CD4-positive, alpha-beta T cell treated with Interleukin-17A for 1 hour (primary cell): ENCODE measurements around the gene LRRC8C.

ENCODE experiments used
- DNase-seq: peaks from one replicate; pipeline ENCODE4 v3.0.0-alpha.2; 2020

Gene LRRC8C

DNA sequence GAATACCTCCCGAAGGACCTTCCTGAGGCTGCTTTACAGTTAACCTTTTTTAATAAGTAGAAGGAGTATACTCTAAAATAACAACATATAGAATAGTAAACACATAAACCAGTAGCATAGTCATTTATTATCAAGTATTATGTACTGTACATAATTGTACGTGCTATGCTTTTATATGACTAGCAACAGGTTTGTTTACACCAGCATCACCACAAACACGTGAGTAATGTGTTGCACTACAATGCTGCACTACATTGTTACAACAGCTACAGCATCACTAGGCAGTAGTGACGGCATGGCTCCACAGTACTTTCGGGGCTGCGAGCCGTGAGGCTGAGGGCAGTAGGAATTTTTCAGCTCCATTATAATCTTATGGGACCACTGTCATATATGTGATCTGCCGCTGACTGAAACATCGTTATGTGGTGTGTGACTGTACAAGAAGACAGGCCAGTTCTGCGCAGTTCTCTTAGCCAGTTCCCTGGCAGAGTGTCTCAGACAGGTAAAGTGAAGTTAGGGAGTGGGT, 105.1 kb downstream of the LRRC8C start:
- DNase-seq = no peak

GRCh38 chr1:89739013-89739843, 106.3 kb downstream of the LRRC8C start:
- peak; percentile 33 for DNase-seq

GRCh38 chr1:89739844-89740216, 106.9 kb downstream of the LRRC8C start:
- peak; percentile 29 for DNase-seq

DNA sequence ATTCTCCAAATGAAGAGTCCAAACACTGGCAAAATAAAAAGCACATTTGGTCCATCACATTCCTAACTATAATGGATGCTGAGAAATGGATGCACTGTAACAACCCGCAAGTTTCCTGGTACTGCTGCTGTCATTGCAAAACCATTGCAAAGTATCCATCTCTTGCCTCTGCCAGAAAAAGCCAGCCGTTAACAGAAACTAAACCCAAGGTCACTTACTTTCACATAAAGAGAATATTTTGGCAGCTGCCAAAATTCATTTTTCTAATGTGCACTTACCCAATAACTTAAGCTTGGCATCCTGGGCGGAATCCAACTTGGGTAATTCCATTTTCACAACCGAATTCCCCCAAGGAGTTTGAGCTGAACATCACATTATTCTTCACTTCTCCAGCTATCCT, 110.9 kb downstream of the LRRC8C start:
- DNase-seq = no peak

GRCh38 chr1:89746424-89747149, 113.7 kb downstream of the LRRC8C start:
- DNase-seq = no peak

DNA sequence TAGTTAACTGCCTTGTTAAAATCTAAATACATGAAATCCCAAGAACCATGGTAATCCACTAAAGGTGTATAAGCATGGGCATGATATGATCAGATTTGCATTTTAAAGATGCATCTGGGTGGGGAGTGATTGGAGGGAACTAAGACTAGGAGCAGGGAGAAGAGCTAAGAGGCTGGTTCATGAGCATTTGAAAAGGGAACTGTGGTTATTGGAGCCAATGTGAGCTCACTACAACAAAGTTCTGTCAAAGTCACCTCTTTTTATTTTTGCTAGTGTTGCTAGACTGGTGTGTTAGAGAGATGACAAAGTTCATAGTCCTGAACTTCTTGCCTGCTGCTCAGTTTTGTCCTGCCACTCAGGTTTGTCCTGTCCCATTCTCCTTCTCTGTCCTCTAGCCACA, 120.8 kb downstream of the LRRC8C start:
- DNase-seq = no peak

- peak; percentile 18 for DNase-seq
These were observed 121.6 kb downstream of the LRRC8C start for GRCh38 chr1:89754518-89754917.

GRCh38 chr1:89755591-89755990, 122.7 kb downstream of the LRRC8C start:
- no peak for DNase-seq

DNA sequence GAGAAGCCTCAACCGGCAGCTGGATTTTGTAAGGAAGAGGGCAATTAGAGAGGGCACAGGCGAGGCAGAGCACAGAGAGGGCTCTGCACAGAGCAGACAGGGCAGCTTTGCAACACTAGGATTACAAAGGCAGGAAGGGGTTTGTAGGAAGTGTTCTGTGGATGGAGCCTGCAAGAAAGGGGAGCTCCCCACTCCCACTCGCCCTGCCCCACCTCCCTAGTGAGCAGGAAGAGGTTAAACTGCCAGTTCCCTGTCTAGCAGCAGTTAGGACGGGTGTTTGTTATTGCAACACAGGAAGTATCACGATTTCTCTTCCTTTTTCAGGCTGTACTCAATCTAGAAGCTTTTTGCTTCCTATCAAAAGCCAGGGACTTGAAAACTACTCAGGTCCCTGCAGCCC, 124.6 kb downstream of the LRRC8C start:
- DNase-seq = peak; percentile 62

DNA sequence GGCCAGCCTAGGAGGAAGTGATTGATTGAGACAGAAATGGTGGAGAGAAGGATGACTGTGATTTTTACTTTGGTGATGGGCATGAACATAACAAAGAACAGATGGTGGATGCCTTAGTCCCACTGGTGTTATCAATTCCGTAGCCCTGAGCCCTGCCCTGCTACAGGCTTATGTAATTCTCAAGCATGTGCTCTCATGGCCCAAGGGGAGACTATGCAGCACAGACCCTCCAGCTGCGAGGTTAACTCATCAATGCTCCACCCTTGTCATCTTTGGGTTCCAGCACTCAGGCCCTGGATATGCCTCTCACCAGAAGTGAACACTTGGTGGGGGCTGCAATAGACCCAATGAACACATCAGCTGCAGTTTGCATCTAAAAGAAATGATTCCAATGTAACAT, 125.2 kb downstream of the LRRC8C start:
- DNase-seq = no peak

GRCh38 chr1:89759036-89759435, 126.1 kb downstream of the LRRC8C start:
- no peak for DNase-seq

DNA sequence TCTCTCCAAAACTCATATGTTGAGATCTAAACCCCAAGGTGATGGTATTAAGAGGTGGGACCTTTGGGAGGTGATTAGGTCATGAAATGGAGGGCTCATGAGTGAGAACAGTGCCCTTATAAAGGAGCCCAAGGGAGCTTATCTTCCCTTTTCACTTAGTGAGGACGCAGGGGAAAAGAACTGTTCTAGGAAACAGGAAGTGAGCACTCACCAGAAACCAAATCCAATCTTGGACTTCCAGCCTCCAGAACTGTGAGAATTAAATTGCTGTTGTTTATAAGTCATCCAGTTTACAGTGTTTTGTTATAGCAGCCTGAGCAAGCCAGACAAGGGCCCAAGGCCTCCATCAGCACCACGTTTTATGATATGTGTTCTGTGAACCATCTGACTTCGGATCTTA, 127.6 kb downstream of the LRRC8C start:
- no peak for DNase-seq

DNA sequence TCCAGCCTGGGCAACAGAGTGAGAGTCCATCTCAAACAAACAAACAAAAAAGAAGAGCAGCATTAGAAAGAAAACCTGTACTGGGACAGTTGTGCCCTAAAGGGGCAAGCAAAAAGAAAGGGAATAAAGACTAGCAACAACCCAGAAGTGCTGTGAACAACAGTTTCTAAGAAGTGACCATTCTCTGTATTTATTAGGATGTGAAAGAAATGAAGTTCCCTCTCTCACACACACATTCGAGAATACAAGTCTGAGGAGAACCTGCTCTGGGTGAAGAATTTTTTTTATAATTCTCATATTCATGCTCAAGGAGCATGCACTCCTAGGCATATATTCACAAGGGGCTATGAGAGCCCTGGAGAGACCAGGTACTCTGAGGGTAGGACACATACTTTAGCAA, 128.4 kb downstream of the LRRC8C start:
- no peak for DNase-seq

- no peak for DNase-seq
These were observed 129.0 kb downstream of the LRRC8C start for GRCh38 chr1:89761901-89762300.

DNA sequence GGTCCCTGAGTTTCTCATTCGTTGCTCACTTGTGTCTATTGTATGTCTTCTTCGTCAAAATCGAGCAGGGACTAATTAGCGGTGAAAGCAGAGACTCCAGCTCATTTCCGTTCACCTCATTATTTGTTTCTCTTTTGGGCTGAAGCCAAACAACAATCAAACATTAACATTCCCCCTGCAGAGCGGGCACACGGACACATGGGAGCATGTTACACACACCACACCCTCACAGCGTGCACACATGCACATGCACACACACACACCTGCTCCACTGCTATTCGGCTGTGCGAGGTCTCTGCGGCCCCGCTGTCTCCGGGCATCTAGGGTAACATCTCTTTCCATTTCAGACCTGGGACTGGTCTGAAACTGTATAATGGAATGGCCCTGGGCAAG, 129.5 kb downstream of the LRRC8C start:
- DNase-seq = peak; percentile 33

GRCh38 chr1:89762779-89763648, 130.1 kb downstream of the LRRC8C start:
- DNase-seq = peak; percentile 88

GRCh38 chr1:89763649-89763986, 130.7 kb downstream of the LRRC8C start:
- no peak for DNase-seq

- DNase-seq = no peak
These were observed 132.9 kb downstream of the LRRC8C start for GRCh38 chr1:89765774-89766173.

DNA sequence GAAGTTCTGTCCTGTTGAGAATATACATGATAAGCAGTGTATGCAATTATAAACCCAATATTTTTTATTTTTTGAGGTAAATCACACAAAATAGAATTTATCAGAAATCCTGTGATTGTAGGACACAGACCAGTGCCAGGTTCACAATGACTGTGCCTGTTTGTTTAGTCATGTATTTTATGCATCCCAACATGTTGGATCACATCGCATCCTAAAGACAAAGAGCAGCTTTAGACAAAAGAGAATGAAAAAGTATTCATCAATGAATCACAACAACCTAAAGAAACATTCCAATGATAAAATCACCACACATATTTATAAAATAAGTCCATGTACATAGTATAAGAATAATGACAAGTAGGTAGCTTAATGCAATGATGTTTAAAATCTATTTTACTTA, 134.7 kb downstream of the LRRC8C start:
- DNase-seq = no peak
